ENCODE results near the gene OR2T4. TPM values are rescaled to one million over a fixed set of nuclear protein-coding genes. Genes with fewer than 3 reads are reported as not detected.

Gene OR2T4
- total RNA-seq (not detected), polyA plus RNA-seq (ENCODE audit: insufficient read depth, low read depth, low replicate concordance) (not detected)
- long read RNA-seq, donor 1, result 0 reads
- long read RNA-seq, donor 2, result 0 reads
- long read RNA-seq, donor 3, result 0 reads
- long read RNA-seq, donor 4, result 0 reads
- long read RNA-seq, donor 5, result 0 reads
- long read RNA-seq, donor 6, result 0 reads
- long read RNA-seq, donor 7, result 0 reads
- long read RNA-seq, donor 8, result 0 reads
- long read RNA-seq, donor 9, result 0 reads
- long read RNA-seq, donor 10, result 0 reads

- no peak within 1 kb of the TSS for H3K27ac ChIP-seq (ENCODE audit: low read depth in 2 of 2, low read length in 2 of 2)
- DNase-seq, result no peak
- no peaks in the 10 kb centered on the region for H3K36me3 ChIP-seq (ENCODE audit: control insufficient read depth in 2 of 3, insufficient read depth in 3 of 3, low read length in 3 of 3)
- intact Hi-C loops (cut with DNase I), result no loop called here
- H3K27me3 ChIP-seq (ENCODE audit: control insufficient read depth, insufficient read depth, low read length), result no peaks in the 10 kb centered on the region
- H3K4me1 ChIP-seq (ENCODE audit: control insufficient read depth in 2 of 3, insufficient read depth in 2 of 3, low read depth in 1 of 3, low read length in 3 of 3), result no peaks in the 10 kb centered on the region
- H3K4me3 ChIP-seq (ENCODE audit: low read length in 3 of 3), result no peak within 1 kb of the TSS
- no peak within 1 kb of the TSS for H3K9ac ChIP-seq (ENCODE audit: low read length in 3 of 3)
- TF ChIP-seq CTCF (IDR thresholded peaks at IDR 0.05; ENCODE audit: borderline replicate concordance, extremely low read depth, insufficient read depth), result no peak
- H3K9me3 ChIP-seq (ENCODE audit: control insufficient read depth in 2 of 3, insufficient read depth in 1 of 3, low read length in 3 of 3), result peaks cover 0 to 3% (median 1%) of the 10 kb centered on the region in 3 donors
- FAIRE-seq, result no peak
Measured at GRCh38 chr1:248361121-248361715, at the start of gene OR2T4. OR2T4 (plus strand) TSS chr1:248361665; CDS start chr1:248361665, 0 bp downstream.

- Histone ChIP-seq H3K9ac (ENCODE audit: low read length in 3 of 3) (no peak overlapping the region), H3K27me3 (ENCODE audit: control insufficient read depth, insufficient read depth, low read length) (no peaks in the 10 kb centered on the region), H3K9me3 (ENCODE audit: control insufficient read depth in 2 of 3, insufficient read depth in 1 of 3, low read length in 3 of 3) (peaks cover 0 to 3% (median 0%) of the 10 kb centered on the region in 3 donors), H3K4me1 (ENCODE audit: control insufficient read depth in 2 of 3, insufficient read depth in 2 of 3, low read depth in 1 of 3, low read length in 3 of 3) (no peaks in the 10 kb centered on the region), H3K4me3 (ENCODE audit: low read length in 3 of 3) (no peak overlapping the region), H3K36me3 (ENCODE audit: control insufficient read depth in 2 of 3, insufficient read depth in 3 of 3, low read length in 3 of 3) (no peaks in the 10 kb centered on the region), H3K27ac (ENCODE audit: low read depth in 2 of 2, low read length in 2 of 2) (no peak overlapping the region)
- DNase-seq (no peak), FAIRE-seq (no peak)
- intact Hi-C loops (cut with DNase I), result no loop called here
- no peak for TF ChIP-seq CTCF (IDR thresholded peaks at IDR 0.05; ENCODE audit: borderline replicate concordance, extremely low read depth, insufficient read depth)
Measured at GRCh38 chr1:248316796-248317195, 44.7 kb upstream of the OR2T4 start.

GRCh38 chr1:248324468-248324867 is 37.0 kb upstream of the OR2T4 start, which contains the start of gene OR2M7:
OR2M7 (minus strand) TSS chr1:248324568; CDS start chr1:248324568, 0 bp downstream.
- Histone ChIP-seq H3K9me3 (ENCODE audit: control insufficient read depth in 2 of 3, insufficient read depth in 1 of 3, low read length in 3 of 3) (no peaks in the 10 kb centered on the region), H3K36me3 (ENCODE audit: control insufficient read depth in 2 of 3, insufficient read depth in 3 of 3, low read length in 3 of 3) (no peaks in the 10 kb centered on the region), H3K9ac (ENCODE audit: low read length in 3 of 3) (no peak within 1 kb of the TSS), H3K4me1 (ENCODE audit: control insufficient read depth in 2 of 3, insufficient read depth in 2 of 3, low read depth in 1 of 3, low read length in 3 of 3) (no peaks in the 10 kb centered on the region), H3K27me3 (ENCODE audit: control insufficient read depth, insufficient read depth, low read length) (no peaks in the 10 kb centered on the region), H3K27ac (ENCODE audit: low read depth in 2 of 2, low read length in 2 of 2) (no peak within 1 kb of the TSS), H3K4me3 (ENCODE audit: low read length in 3 of 3) (no peak within 1 kb of the TSS)
- intact Hi-C loops (cut with DNase I), result no loop called here
- FAIRE-seq (no peak), DNase-seq (no peak)
- TF ChIP-seq CTCF (IDR thresholded peaks at IDR 0.05; ENCODE audit: borderline replicate concordance, extremely low read depth, insufficient read depth), result no peak
